CD4-positive, alpha-beta T cell treated with Interleukin-15 for 4 hours (primary cell): ENCODE results near the gene NCL.
A peak's percentile ranks its signal among the peaks of the same experiment; 100 is the strongest.
"Not testable (repeated sequence)": the region's sequence is repeated elsewhere in the genome, so short reads cannot be mapped to it uniquely, and the experiment has no call there.

Experiments used
- DNase-seq: peaks from one replicate; pipeline ENCODE4 v3.0.0-alpha.2; 2020; ENCODE audit warnings: low spot score

NCL gene

GRCh38 chr2:231430437-231430836, 33.8 kb downstream of the NCL start:
- not testable (repeated sequence) for DNase-seq

GRCh38 chr2:231429901-231430300, 34.4 kb downstream of the NCL start:
- no peak for DNase-seq

GRCh38 chr2:231429152-231429551, 35.1 kb downstream of the NCL start:
- DNase-seq = no peak

GRCh38 chr2:231427116-231427515, 37.2 kb downstream of the NCL start:
- no peak for DNase-seq

GRCh38 chr2:231425811-231426703, 38.2 kb downstream of the NCL start:
- peak; percentile 84 for DNase-seq

GRCh38 chr2:231425291-231425810, 38.9 kb downstream of the NCL start:
- no peak for DNase-seq

GRCh38 chr2:231423176-231423575, 41.1 kb downstream of the NCL start:
- DNase-seq = no peak

GRCh38 chr2:231422056-231422455, 42.2 kb downstream of the NCL start:
- no peak for DNase-seq

GRCh38 chr2:231421051-231421580, 43.2 kb downstream of the NCL start:
- DNase-seq = no peak

- no peak for DNase-seq
Measured at GRCh38 chr2:231418820-231419640, 45.3 kb downstream of the NCL start.

- no peak for DNase-seq
Measured at GRCh38 chr2:231415029-231415428, 49.3 kb downstream of the NCL start.

GRCh38 chr2:231413921-231414476, 50.3 kb downstream of the NCL start:
- DNase-seq = no peak

GRCh38 chr2:231413456-231413855, 50.8 kb downstream of the NCL start:
- DNase-seq = no peak

- no peak for DNase-seq
Measured at GRCh38 chr2:231412618-231412963, 51.7 kb downstream of the NCL start.

- DNase-seq = peak; percentile 64
Measured at GRCh38 chr2:231411831-231412617, 52.3 kb downstream of the NCL start.

GRCh38 chr2:231411237-231411636, 53.0 kb downstream of the NCL start:
- DNase-seq = no peak

GRCh38 chr2:231410293-231411004, 53.8 kb downstream of the NCL start:
- DNase-seq = no peak

GRCh38 chr2:231409776-231410175, 54.5 kb downstream of the NCL start:
- no peak for DNase-seq

GRCh38 chr2:231408304-231408703, 56.0 kb downstream of the NCL start:
- not testable (repeated sequence) for DNase-seq

- DNase-seq = not testable (repeated sequence)
Measured at GRCh38 chr2:231407686-231408085, 56.6 kb downstream of the NCL start.
